Measurements from ENCODE around the gene RHOBTB3. TPM values are rescaled to one million over a fixed set of nuclear protein-coding genes. Genes with fewer than 3 reads are reported as not detected.

The RHOBTB3 gene
- total RNA-seq, 1 experiment from 2014 or later: 84.3 TPM

DNA sequence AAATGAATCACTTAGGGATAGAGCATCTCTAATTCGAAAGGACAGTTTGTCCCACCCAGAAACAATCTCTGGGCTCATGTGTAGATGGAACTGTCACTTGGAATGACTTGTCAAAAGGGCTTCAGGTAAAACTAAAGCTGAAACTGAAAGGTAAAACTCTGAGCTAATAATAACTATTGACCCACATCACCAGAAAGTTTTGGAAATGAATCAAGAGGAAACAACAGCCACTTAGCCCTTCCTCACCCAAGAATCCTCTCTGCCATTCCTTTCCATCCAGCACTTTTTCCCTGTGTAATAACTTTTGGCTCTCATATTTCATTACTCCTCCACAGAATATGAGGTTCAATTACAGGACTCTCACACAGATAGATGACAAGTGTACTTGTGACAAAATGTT is 105.4 kb downstream of the RHOBTB3 start:
- Histone ChIP-seq H3K27ac (ENCODE audit: low read depth, low read length) (no peak overlapping the region), H2AFZ (ENCODE audit: low read depth, low read length, poor library complexity, severe bottlenecking) (no peak overlapping the region), H4K20me1 (ENCODE audit: insufficient read depth) (no peaks in the 10 kb centered on the region), H3K4me2 (ENCODE audit: low read length) (no peak overlapping the region), H3K9ac (ENCODE audit: low read length) (no peak overlapping the region), H3K9me3 (ENCODE audit: control insufficient read depth in 1 of 2, insufficient read depth in 1 of 2, low read depth in 1 of 2, low read length in 2 of 2) (no peaks in the 10 kb centered on the region), H3K27me3 (ENCODE audit: insufficient read depth, low read length) (no peaks in the 10 kb centered on the region), H3K9me2 (ENCODE audit: insufficient read depth) (no peaks in the 10 kb centered on the region), H3K36me3 (ENCODE audit: control insufficient read depth in 1 of 2, insufficient read depth in 2 of 2, low read length in 2 of 2) (no peaks in the 10 kb centered on the region), H3K4me3 (replicated peaks in 1 of 2; ENCODE audit: low read depth in 1 of 2, low read length in 2 of 2) (no peak overlapping the region), H3K79me2 (ENCODE audit: insufficient read depth, low read length) (no peaks in the 10 kb centered on the region), H3K4me1 (ENCODE audit: control insufficient read depth in 1 of 2, insufficient read depth in 2 of 2, low read length in 2 of 2) (no peaks in the 10 kb centered on the region; a peak in 1 of 4 replicates)
- POLR2A ChIA-PET: no interaction called here
- no peak for DNase-seq (ENCODE audit: low read depth, low spot score)
- intact Hi-C loops (cut with micrococcal nuclease): no loop called here
- CTCF ChIA-PET: no interaction called here
- no TSS peak for BruUV-seq (replicated peaks)
- no peak for ATAC-seq
- TF ChIP-seq, protein P1, sequence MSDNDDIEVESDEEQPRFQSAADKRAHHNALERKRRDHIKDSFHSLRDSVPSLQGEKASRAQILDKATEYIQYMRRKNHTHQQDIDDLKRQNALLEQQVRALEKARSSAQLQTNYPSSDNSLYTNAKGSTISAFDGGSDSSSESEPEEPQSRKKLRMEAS (IDR thresholded peaks at IDR 0.05): no peak
- TF ChIP-seq TCF7L2 (IDR thresholded peaks at IDR 0.05; ENCODE audit: borderline replicate concordance, extremely low read depth, insufficient read depth, insufficient read length) (no peak), SIN3A (IDR thresholded peaks at IDR 0.05; ENCODE audit: low read depth) (no peak), EGR1 (IDR thresholded peaks at IDR 0.05; ENCODE audit: low read depth) (no peak), ZFX (IDR thresholded peaks at IDR 0.05) (no peak), ZNF274 (IDR thresholded peaks at IDR 0.05; ENCODE audit: low read depth, low read length) (no peak), EZH2phosphoT487 (IDR thresholded peaks at IDR 0.05; ENCODE audit: borderline replicate concordance) (no peak), ELF1 (IDR thresholded peaks at IDR 0.05; ENCODE audit: borderline replicate concordance, low read depth) (no peak), CEBPB (IDR thresholded peaks at IDR 0.05; ENCODE audit: low read depth) (no peak), SP1 (IDR thresholded peaks at IDR 0.05; ENCODE audit: low read depth) (no peak), CBX3 (IDR thresholded peaks at IDR 0.05; ENCODE audit: low read depth) (no peak), POLR2AphosphoS5 (IDR thresholded peaks at IDR 0.05; ENCODE audit: low read depth, low read length) (no peak), RAD21 (IDR thresholded peaks at IDR 0.05; ENCODE audit: low read depth) (no peak), FOSL1 (IDR thresholded peaks at IDR 0.05; ENCODE audit: low read depth) (no peak), YY1 (IDR thresholded peaks at IDR 0.05; ENCODE audit: extremely low read depth, insufficient replicate concordance, low read depth, low read length) (no peak)
- TF ChIP-seq, protein P2, sequence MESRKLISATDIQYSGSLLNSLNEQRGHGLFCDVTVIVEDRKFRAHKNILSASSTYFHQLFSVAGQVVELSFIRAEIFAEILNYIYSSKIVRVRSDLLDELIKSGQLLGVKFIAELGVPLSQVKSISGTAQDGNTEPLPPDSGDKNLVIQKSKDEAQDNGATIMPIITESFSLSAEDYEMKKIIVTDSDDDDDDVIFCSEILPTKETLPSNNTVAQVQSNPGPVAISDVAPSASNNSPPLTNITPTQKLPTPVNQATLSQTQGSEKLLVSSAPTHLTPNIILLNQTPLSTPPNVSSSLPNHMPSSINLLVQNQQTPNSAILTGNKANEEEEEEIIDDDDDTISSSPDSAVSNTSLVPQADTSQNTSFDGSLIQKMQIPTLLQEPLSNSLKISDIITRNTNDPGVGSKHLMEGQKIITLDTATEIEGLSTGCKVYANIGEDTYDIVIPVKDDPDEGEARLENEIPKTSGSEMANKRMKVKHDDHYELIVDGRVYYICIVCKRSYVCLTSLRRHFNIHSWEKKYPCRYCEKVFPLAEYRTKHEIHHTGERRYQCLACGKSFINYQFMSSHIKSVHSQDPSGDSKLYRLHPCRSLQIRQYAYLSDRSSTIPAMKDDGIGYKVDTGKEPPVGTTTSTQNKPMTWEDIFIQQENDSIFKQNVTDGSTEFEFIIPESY (IDR thresholded peaks at IDR 0.05; ENCODE audit: extremely low read depth, insufficient replicate concordance, low read length): no peak
- TF ChIP-seq, protein P3, sequence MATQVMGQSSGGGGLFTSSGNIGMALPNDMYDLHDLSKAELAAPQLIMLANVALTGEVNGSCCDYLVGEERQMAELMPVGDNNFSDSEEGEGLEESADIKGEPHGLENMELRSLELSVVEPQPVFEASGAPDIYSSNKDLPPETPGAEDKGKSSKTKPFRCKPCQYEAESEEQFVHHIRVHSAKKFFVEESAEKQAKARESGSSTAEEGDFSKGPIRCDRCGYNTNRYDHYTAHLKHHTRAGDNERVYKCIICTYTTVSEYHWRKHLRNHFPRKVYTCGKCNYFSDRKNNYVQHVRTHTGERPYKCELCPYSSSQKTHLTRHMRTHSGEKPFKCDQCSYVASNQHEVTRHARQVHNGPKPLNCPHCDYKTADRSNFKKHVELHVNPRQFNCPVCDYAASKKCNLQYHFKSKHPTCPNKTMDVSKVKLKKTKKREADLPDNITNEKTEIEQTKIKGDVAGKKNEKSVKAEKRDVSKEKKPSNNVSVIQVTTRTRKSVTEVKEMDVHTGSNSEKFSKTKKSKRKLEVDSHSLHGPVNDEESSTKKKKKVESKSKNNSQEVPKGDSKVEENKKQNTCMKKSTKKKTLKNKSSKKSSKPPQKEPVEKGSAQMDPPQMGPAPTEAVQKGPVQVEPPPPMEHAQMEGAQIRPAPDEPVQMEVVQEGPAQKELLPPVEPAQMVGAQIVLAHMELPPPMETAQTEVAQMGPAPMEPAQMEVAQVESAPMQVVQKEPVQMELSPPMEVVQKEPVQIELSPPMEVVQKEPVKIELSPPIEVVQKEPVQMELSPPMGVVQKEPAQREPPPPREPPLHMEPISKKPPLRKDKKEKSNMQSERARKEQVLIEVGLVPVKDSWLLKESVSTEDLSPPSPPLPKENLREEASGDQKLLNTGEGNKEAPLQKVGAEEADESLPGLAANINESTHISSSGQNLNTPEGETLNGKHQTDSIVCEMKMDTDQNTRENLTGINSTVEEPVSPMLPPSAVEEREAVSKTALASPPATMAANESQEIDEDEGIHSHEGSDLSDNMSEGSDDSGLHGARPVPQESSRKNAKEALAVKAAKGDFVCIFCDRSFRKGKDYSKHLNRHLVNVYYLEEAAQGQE (IDR thresholded peaks at IDR 0.05; ENCODE audit: low read depth): no peak
- TF ChIP-seq, protein P4, sequence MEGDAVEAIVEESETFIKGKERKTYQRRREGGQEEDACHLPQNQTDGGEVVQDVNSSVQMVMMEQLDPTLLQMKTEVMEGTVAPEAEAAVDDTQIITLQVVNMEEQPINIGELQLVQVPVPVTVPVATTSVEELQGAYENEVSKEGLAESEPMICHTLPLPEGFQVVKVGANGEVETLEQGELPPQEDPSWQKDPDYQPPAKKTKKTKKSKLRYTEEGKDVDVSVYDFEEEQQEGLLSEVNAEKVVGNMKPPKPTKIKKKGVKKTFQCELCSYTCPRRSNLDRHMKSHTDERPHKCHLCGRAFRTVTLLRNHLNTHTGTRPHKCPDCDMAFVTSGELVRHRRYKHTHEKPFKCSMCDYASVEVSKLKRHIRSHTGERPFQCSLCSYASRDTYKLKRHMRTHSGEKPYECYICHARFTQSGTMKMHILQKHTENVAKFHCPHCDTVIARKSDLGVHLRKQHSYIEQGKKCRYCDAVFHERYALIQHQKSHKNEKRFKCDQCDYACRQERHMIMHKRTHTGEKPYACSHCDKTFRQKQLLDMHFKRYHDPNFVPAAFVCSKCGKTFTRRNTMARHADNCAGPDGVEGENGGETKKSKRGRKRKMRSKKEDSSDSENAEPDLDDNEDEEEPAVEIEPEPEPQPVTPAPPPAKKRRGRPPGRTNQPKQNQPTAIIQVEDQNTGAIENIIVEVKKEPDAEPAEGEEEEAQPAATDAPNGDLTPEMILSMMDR (IDR thresholded peaks at IDR 0.05 in 2 of 3, conservative IDR thresholded peaks at IDR 0.05 in 1 of 3; ENCODE audit: borderline replicate concordance in 1 of 3, insufficient read depth in 1 of 3, low read depth in 2 of 3, low read length in 2 of 3): no peak
- RAD21 ChIA-PET (ENCODE audit: low non-redundant PET in 1 of 2, low total read pairs in 2 of 2, uncharacterized antibody in 2 of 2, unreplicated experiment in 2 of 2): no interaction called here
